Activated CD4-positive, alpha-beta T cell treated with anti-CD3 and anti-CD28 coated beads, Interleukin-2, amount 10 ng/mL, durations not matched to agents 7 days and 5 days (primary cell): ENCODE data around the gene YPEL3. TPM values are rescaled to one million over a fixed set of nuclear protein-coding genes. Genes with fewer than 3 reads are reported as not detected.

Source experiments
- CTCF ChIA-PET: fragments of 350-600 bp; sonication (Branson Sonifier 250); formaldehyde crosslinking; loops from one replicate; lab custom pipeline; 2021; ENCODE audit warnings: antibody characterized with exemption; lab: Charles Lee
- POLR2A ChIA-PET: fragments of 350-600 bp; sonication (Branson Sonifier 250); formaldehyde crosslinking; loops from one replicate; lab custom pipeline; 2021; ENCODE audit warnings: antibody characterized with exemption; lab: Charles Lee
- DNase-seq: peaks from one replicate; pipeline ENCODE4 v3.0.0-alpha.2; 2020
- H3K27ac Mint-ChIP-seq: one replicate; pipeline ENCODE4 v1.8.0; 2021; ENCODE audit warnings: mild to moderate bottlenecking, moderate library complexity, mixed read lengths
- H3K27me3 Mint-ChIP-seq: one replicate; pipeline ENCODE4 v1.8.0; 2021; ENCODE audit warnings: mixed read lengths
- H3K36me3 Mint-ChIP-seq: one replicate; pipeline ENCODE4 v1.8.0; 2021; ENCODE audit warnings: low read depth, mixed read lengths
- H3K4me1 Mint-ChIP-seq: one replicate; pipeline ENCODE4 v1.8.0; 2021; ENCODE audit warnings: mixed read lengths
- H3K4me3 Mint-ChIP-seq: one replicate; pipeline ENCODE4 v1.8.0; 2021; ENCODE audit warnings: mild to moderate bottlenecking, moderate library complexity, mixed read lengths
- H3K9me3 Mint-ChIP-seq: one replicate; pipeline ENCODE4 v1.8.0; 2021; ENCODE audit warnings: mixed read lengths
- total RNA-seq, 2 experiments: library from RNA; stranded (reverse); gene quantifications; one replicate each; pipeline ENCODE4 v1.2.3, GENCODE V29; 2021

The YPEL3 gene, protein sequence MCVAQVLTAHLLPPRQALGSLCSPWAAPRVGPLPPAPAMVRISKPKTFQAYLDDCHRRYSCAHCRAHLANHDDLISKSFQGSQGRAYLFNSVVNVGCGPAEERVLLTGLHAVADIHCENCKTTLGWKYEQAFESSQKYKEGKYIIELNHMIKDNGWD
- 10 to 100 TPM; 50.7 to 55.4 TPM for total RNA-seq

DNA sequence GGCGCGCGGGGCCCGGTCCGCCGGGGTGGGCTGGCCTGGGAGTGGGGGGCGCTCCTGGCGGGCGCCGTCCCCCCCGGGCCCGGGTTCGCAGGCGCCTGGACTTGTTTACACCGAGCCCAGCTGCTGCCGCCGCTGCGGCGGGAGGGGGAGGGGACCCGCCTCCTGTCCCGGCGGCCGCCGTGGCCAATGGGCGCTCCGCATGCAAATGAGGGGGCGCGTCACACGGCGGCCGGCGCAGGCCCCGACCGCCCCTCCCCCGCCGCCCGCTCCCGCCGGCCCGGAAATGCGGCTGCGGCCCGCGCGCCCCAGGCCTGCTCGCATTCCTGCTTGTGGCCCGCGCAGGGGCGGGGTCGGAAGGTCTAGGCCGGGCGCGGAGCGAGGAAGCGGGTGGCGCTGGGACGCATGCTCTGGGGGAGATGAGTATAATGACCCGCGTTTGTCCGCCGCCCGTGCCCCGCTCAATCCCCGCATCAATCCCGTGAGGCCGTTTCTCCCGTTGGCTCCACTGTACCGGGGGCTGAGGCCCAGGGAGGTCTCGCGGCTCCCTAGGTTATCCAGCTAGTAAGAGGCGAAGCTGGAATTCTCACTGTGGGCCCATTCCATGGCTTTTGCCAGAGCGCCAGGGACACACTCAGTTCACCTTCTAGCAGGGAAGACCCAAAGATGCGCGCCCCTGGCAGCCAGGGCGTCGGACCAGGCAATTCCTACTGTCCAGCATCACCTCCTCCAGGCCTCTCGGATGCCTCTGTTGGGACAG, at the start of gene YPEL3:
Gene YPEL3 (minus strand): TSS at position 109 of the 757 bp plus-strand sequence. CDS start 731 bp downstream, outside the sequence.
- Mint-ChIP-seq H3K27ac (peak within 1 kb of the TSS; percentile 94), H3K4me1 (peaks cover 48% of the 10 kb centered on the region), H3K36me3 (peaks cover 47% of the 10 kb centered on the region), H3K27me3 (no peaks in the 10 kb centered on the region), H3K9me3 (peaks cover 26% of the 10 kb centered on the region), H3K4me3 (peak within 1 kb of the TSS; percentile 83)
- ChIA-PET POLR2A (interaction anchor here (0.6 kb wide), 1 partner anchor 20 kb away, joined by 4 read pairs; no protein-coding TSS in a partner anchor), CTCF (interaction anchor here (0.6 to 2.3 kb wide), 4 partner anchors 14 to 333 kb away, joined by 3 to 11 read pairs (median 4); partner anchors contain the start of genes DCTPP1 and GDPD3)
- peak; percentile 92 for DNase-seq

DNA sequence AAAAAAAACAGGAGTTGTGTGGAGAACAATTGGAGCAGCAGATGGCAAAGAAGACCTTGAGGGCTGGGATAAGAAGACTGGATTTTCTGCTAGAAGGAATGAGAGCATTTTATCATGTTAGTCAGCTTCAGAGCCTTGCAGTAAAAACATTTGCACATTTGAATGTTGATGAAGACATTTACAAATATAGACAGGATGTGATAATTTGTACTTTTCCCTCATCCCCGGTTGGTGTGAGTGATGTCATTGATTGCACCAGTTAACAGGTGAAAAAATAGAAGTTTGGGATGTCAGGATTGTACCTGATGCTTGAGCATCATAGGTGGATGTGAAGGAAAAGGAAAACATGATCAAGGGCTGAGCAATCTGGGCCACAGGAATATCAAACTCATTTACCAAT, 49.6 kb upstream of the YPEL3 start:
- H3K9me3 Mint-ChIP-seq, result peaks cover 10% of the 10 kb centered on the region
- DNase-seq, result no peak
- no peaks in the 10 kb centered on the region for H3K27me3 Mint-ChIP-seq
- ChIA-PET CTCF (no interaction called here), POLR2A (no interaction called here)
- no peak overlapping the region for H3K27ac Mint-ChIP-seq
- peaks cover 17% of the 10 kb centered on the region for H3K4me1 Mint-ChIP-seq
- peaks cover 5% of the 10 kb centered on the region for H3K36me3 Mint-ChIP-seq
- H3K4me3 Mint-ChIP-seq, result no peak overlapping the region

DNA sequence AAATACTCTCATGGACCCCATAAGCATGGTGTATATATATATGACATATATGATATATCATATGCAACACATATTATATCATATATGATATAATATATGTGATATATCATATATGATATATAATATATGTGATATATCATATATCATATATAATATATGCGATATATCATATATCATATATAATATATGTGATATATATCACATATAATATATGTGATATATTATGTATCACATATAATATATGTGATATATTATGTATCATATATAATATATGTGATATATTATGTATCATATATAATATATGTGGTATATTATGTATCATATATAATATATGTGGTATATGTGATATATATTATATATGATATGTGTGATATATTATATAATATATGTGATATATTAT, 48.9 kb upstream of the YPEL3 start:
- POLR2A ChIA-PET, result no interaction called here
- H3K4me3 Mint-ChIP-seq, result no peak overlapping the region
- no peak overlapping the region for H3K27ac Mint-ChIP-seq

DNA sequence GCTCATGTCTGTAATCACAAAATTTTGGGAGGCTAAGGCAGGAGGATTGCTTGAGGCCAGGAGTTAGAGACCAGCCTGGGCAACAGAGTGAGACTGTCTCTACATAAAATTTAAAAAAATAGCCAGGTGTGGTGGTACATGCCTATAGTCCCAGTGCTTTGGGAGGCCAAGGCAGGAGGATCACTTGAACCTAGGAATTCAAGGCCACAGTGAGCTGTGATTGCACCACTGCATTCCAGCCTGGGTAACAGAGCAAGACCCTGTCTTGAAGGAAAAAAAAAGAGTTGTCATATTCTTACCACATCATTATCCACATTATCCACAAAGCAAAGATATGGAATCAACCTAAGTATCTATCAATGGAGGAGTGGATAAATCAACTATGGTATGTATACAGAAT, 48.0 kb upstream of the YPEL3 start:
- Mint-ChIP-seq H3K27ac (no peak overlapping the region), H3K4me1 (peaks cover 26% of the 10 kb centered on the region), H3K36me3 (peaks cover under 1% of the 10 kb centered on the region), H3K9me3 (no peaks in the 10 kb centered on the region), H3K4me3 (no peak overlapping the region), H3K27me3 (no peaks in the 10 kb centered on the region)
- DNase-seq, result no peak
- POLR2A ChIA-PET, result no interaction called here
- CTCF ChIA-PET, result interaction anchor here (1.6 kb wide), 1 partner anchor 34 kb away, joined by 3 read pairs; no protein-coding TSS in a partner anchor

More for the DNA sequence above, 48.9 kb upstream of the YPEL3 start:
- CTCF ChIA-PET, result no interaction called here
- peaks cover 19% of the 10 kb centered on the region for H3K4me1 Mint-ChIP-seq
- no peak for DNase-seq
- H3K27me3 Mint-ChIP-seq, result no peaks in the 10 kb centered on the region
- H3K9me3 Mint-ChIP-seq, result peaks cover 4% of the 10 kb centered on the region
- H3K36me3 Mint-ChIP-seq, result peaks cover 5% of the 10 kb centered on the region

DNA sequence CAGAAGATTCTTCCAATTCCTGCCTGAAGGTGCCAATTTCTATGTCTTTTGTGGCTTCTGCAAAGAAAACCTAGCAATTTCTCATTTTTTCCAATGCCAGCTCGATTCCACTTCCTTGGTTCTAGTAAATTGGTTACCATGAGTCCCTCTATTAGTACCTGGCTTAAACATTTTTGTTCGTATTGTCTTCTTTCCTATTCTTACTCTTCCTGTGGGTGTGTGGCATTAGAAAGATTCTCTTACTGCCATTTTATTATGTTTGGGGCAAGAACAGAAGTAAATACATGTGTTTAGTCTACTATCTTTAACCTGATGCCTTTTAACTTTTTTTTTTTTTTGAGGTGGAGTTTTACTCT, 47.3 kb upstream of the YPEL3 start:
- H3K4me3 Mint-ChIP-seq, result no peak overlapping the region
- POLR2A ChIA-PET, result interaction anchor here (1.0 kb wide), 1 partner anchor 44 kb away, joined by 4 read pairs; no protein-coding TSS in a partner anchor
- no peak for DNase-seq
- H3K27me3 Mint-ChIP-seq, result no peaks in the 10 kb centered on the region
- no peak overlapping the region for H3K27ac Mint-ChIP-seq
- CTCF ChIA-PET, result interaction anchor here (0.6 to 2.0 kb wide), 15 partner anchors 9 to 392 kb away, joined by 3 to 7 read pairs (median 4); partner anchors contain the start of genes CORO1A, GDPD3, TBX6 and ZNF747
- no peaks in the 10 kb centered on the region for H3K36me3 Mint-ChIP-seq
- H3K9me3 Mint-ChIP-seq, result no peaks in the 10 kb centered on the region
- H3K4me1 Mint-ChIP-seq, result peaks cover 27% of the 10 kb centered on the region

DNA sequence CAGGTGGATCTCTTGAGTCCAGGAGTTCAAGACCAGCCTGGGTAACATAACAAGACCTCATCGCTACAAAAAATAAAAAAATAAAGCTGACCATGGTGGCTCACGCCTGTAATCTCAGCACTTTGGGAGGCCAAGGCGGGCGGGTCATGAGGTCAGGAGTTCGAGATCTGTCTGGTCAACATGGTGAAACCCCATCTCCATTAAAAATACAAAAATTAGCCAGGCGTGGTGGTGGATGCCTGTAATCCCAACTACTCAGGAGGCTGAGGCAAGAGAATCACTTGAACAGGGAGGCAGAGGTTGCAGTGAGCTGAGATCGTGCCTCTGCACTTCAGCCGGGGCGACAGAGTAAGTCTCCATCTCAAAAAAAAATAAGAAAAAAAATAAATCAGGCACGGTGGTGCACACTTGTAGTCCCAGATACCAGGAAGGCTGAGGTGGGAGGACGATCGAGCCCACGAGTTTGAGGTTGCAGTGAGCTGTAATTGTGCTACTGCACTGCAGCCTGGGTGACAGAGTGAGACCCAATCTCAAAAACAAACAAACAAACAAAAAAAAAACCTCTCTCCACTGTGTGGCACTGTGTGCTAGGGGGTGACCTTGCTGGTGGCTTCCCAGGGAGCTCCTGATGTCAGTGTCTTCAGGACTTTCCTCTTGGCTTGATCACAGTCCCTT, 46.8 kb upstream of the YPEL3 start:
- H3K9me3 Mint-ChIP-seq, result no peaks in the 10 kb centered on the region
- no peaks in the 10 kb centered on the region for H3K36me3 Mint-ChIP-seq
- H3K27ac Mint-ChIP-seq, result no peak overlapping the region
- ChIA-PET POLR2A (interaction anchor here (1.0 kb wide), 1 partner anchor 45 kb away, joined by 4 read pairs; no protein-coding TSS in a partner anchor), CTCF (interaction anchor here (0.6 to 2.0 kb wide), 16 partner anchors 10 to 392 kb away, joined by 3 to 7 read pairs (median 4); partner anchors contain the start of genes CORO1A, GDPD3, TBX6 and ZNF747)
- H3K4me3 Mint-ChIP-seq, result no peak overlapping the region
- H3K27me3 Mint-ChIP-seq, result no peaks in the 10 kb centered on the region
- H3K4me1 Mint-ChIP-seq, result peaks cover 27% of the 10 kb centered on the region
- peak; percentile 39 for DNase-seq

DNA sequence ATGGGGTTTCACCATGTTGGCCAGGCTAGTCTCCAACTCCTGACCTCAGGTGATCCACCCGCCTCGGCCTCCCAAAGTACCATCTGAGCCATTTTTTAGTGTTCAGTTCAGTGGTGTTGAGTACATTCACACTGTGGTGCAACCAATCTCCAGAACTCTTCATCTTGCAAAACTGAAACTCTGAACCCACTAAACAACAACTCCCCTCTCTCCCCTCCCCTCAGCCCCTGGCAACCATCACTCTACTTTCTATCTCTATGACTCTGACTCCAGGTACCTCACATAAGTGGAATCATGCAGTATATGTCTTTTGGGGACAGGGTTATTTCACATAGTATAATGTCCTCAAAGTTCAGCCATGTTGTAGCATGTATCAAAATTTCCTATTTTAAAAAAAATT, 45.7 kb upstream of the YPEL3 start:
- CTCF ChIA-PET, result interaction anchor here (0.6 to 2.0 kb wide), 3 partner anchors 11 to 31 kb away, joined by 3 to 6 read pairs (median 3); partner anchors contain the start of gene GDPD3
- no peak for DNase-seq
- no peaks in the 10 kb centered on the region for H3K36me3 Mint-ChIP-seq
- no peak overlapping the region for H3K4me3 Mint-ChIP-seq
- H3K27me3 Mint-ChIP-seq, result no peaks in the 10 kb centered on the region
- H3K9me3 Mint-ChIP-seq, result no peaks in the 10 kb centered on the region
- POLR2A ChIA-PET, result no interaction called here
- peaks cover 27% of the 10 kb centered on the region for H3K4me1 Mint-ChIP-seq
- no peak overlapping the region for H3K27ac Mint-ChIP-seq

DNA sequence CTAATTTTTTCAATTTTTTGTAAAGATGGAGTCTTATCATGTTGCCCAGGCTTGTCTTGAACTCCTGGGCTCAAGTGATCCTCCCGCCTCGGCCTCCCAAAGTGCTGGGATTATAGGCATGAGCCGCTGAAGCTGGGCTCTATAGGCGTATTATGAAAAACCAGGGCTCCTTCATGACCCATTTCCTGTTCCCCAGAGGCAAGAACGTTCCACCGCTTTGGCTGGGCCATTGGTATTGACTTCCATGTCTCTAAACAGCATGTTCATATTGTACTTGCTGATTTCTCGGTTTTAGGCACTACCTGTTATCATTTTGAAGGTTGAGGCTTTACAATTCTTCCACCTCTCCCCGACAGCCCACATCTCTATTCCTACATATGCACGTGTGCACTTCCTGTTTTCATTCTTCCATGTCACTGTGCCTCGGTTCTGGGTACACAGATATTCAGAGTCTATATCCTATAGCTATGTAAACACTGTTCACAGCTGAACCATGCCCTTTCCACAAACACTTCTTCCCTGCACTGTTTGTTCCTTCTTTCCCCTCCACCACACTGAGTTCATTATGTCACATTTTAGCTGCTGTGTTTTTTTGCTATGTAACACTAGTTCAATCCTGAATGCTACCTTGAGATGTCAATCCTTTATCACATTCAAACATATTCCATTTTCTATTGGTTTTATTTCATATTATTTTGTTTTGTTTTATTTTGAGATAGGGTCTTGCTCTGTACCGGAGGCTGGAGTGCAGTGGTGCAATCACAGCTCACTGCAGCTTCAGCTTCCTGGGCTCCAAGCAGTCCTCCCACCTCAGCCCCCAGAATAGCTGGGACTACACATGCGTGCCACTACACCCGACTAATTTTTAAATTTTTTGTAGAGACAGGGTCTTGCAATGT, 43.8 kb upstream of the YPEL3 start:
- Mint-ChIP-seq H3K27me3 (no peaks in the 10 kb centered on the region), H3K27ac (peak overlapping the region; percentile 55), H3K4me1 (peaks cover 22% of the 10 kb centered on the region), H3K9me3 (no peaks in the 10 kb centered on the region), H3K36me3 (no peaks in the 10 kb centered on the region), H3K4me3 (no peak overlapping the region)
- ChIA-PET CTCF (interaction anchor here (0.6 to 2.0 kb wide), 10 partner anchors 9 to 357 kb away, joined by 3 to 6 read pairs (median 4); no protein-coding TSS in a partner anchor), POLR2A (interaction anchor here (1.9 kb wide), 1 partner anchor 46 kb away, joined by 5 read pairs; no protein-coding TSS in a partner anchor)
- no peak for DNase-seq

DNA sequence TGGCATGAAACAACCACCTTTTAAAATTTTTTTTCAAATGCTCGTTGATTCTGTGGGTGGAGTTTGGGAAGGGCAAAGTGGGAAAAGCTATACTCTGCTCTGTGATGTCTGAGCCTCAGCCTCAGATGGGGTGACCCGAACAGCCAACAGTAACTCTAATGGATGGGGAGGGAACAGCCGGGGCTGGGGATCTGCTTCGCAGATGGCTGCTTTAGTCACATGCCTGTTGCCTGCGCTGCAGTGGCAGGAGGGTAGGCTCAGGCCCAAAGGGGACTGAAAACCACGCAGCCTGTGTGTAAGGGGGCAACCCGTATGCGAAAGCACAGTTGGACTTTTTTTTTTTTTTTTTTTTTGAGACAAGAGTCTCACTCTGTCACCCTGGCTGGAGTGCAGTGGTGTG, 41.9 kb upstream of the YPEL3 start:
- Mint-ChIP-seq H3K4me3 (no peak overlapping the region), H3K36me3 (no peaks in the 10 kb centered on the region), H3K27ac (no peak overlapping the region), H3K9me3 (no peaks in the 10 kb centered on the region), H3K4me1 (peaks cover 16% of the 10 kb centered on the region), H3K27me3 (no peaks in the 10 kb centered on the region)
- CTCF ChIA-PET, result interaction anchor here (0.7 to 1.2 kb wide), 2 partner anchors 9 to 258 kb away, joined by 3 to 5 read pairs; no protein-coding TSS in a partner anchor
- DNase-seq, result no peak
- POLR2A ChIA-PET, result no interaction called here

DNA sequence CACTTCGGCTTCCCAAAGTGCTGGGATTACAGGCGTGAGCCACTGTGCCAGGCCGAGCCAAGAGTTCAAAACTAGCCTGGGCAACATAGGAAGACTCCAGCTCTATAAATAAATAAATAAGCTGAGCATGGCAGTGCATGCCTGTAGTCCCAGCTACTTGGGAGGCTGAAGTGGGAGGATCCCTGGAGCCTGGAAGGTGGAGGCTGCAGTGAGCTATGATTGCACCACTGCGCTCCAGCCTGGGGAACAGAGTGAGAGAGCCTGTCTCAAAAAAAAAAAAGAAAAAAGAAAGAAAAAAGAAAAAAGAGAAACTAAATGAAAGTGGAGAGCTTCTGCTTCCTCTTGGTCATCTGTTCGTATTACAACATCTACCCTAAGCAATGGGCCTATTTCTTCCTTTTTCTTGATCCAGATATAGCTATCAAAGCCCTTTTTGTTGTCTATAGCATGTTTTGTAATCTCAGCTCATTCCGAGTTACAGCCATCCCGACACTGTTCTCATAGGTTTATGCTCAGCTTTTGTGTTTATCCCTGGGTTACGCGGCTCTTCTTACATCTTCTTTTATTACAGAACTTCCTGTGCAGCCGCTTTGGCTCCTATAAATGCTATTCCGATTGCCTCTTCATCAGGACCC, 41.1 kb upstream of the YPEL3 start:
- no peaks in the 10 kb centered on the region for H3K36me3 Mint-ChIP-seq
- H3K4me3 Mint-ChIP-seq, result no peak overlapping the region
- peaks cover 14% of the 10 kb centered on the region for H3K4me1 Mint-ChIP-seq
- H3K27me3 Mint-ChIP-seq, result no peaks in the 10 kb centered on the region
- no peaks in the 10 kb centered on the region for H3K9me3 Mint-ChIP-seq
- H3K27ac Mint-ChIP-seq, result no peak overlapping the region
- ChIA-PET CTCF (interaction anchor here (0.6 to 1.5 kb wide), 2 partner anchors 44 to 253 kb away, joined by 3 to 4 read pairs; no protein-coding TSS in a partner anchor), POLR2A (no interaction called here)
- no peak for DNase-seq

DNA sequence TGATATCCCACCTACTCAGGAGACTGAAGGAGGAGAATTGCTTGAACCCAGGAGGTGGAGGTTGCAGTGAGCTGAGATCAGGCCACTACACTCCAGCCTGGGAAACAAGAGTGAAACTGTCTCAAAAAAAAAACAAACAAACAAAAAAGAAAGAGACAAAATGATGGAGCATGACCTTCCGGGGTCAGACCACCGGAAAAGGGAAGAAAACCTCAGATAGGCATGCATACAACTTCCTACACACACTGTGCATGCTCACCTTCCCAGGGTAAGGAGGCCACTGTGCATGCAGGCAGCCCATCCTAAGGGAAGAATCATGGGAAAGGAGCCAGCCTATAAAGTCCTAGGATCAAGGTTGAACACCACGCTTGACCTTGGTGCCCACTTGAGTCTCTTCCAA, 36.6 kb upstream of the YPEL3 start:
- Mint-ChIP-seq H3K9me3 (no peaks in the 10 kb centered on the region), H3K27me3 (no peaks in the 10 kb centered on the region), H3K27ac (no peak overlapping the region), H3K4me1 (no peaks in the 10 kb centered on the region), H3K36me3 (no peaks in the 10 kb centered on the region), H3K4me3 (no peak overlapping the region)
- POLR2A ChIA-PET, result no interaction called here
- CTCF ChIA-PET, result interaction anchor here (0.9 to 1.5 kb wide), 2 partner anchors 9 to 41 kb away, joined by 3 to 5 read pairs; partner anchors contain the start of gene TBX6
- DNase-seq, result no peak
